Measurements from ENCODE around the gene ALDH1A1.

DNA sequence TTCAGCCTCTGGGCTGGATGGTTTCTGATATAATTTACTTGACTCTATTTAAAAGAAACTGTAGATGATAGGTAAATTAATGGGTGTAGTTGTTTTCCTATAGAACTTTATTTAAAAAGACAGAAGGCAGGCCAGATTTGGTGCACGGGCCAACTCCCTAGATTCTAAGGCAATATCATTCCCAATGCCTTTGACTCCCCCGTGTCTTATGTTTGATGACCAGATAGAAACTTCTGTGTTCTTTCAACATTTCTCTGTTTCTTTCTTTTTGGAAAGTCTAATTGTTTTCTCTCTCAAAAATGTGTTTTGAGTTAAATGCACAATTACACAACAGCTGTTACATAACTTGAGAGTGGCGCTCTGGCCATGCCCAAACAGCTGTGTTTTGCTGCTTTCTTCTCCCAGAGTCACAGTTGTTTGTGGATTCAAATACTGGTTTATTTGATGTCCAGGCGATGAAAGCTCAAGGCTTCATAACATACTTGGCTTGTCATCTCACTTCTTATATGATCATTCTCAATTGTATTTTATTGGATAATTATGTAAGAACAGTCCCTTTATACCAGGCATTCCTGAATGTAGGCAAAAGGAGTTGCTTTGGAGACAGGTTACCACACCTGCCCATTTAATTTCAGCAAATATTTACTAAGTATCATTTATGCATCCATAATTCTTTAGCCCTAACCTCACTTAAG lies 1.7 kb upstream of the ALDH1A1 start:
- TF ChIP-seq, protein P1, sequence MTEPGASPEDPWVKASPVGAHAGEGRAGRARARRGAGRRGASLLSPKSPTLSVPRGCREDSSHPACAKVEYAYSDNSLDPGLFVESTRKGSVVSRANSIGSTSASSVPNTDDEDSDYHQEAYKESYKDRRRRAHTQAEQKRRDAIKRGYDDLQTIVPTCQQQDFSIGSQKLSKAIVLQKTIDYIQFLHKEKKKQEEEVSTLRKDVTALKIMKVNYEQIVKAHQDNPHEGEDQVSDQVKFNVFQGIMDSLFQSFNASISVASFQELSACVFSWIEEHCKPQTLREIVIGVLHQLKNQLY (CRISPR knock-in tag; conservative IDR thresholded peaks at IDR 0.05): no peak
- TF ChIP-seq NFIX (CRISPR knock-in tag; IDR thresholded peaks at IDR 0.05; ENCODE audit: low read depth): no peak
- TF ChIP-seq, protein P2, sequence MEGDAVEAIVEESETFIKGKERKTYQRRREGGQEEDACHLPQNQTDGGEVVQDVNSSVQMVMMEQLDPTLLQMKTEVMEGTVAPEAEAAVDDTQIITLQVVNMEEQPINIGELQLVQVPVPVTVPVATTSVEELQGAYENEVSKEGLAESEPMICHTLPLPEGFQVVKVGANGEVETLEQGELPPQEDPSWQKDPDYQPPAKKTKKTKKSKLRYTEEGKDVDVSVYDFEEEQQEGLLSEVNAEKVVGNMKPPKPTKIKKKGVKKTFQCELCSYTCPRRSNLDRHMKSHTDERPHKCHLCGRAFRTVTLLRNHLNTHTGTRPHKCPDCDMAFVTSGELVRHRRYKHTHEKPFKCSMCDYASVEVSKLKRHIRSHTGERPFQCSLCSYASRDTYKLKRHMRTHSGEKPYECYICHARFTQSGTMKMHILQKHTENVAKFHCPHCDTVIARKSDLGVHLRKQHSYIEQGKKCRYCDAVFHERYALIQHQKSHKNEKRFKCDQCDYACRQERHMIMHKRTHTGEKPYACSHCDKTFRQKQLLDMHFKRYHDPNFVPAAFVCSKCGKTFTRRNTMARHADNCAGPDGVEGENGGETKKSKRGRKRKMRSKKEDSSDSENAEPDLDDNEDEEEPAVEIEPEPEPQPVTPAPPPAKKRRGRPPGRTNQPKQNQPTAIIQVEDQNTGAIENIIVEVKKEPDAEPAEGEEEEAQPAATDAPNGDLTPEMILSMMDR (IDR thresholded peaks at IDR 0.05 in 2 of 3, conservative IDR thresholded peaks at IDR 0.05 in 1 of 3; ENCODE audit: insufficient read depth in 2 of 3, low read depth in 1 of 3, low read length in 3 of 3): no peak
- TF ChIP-seq, protein P3, sequence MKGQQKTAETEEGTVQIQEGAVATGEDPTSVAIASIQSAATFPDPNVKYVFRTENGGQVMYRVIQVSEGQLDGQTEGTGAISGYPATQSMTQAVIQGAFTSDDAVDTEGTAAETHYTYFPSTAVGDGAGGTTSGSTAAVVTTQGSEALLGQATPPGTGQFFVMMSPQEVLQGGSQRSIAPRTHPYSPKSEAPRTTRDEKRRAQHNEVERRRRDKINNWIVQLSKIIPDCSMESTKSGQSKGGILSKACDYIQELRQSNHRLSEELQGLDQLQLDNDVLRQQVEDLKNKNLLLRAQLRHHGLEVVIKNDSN (CRISPR knock-in tag; IDR thresholded peaks at IDR 0.05): no peak
- TF ChIP-seq ZNF121 (CRISPR knock-in tag; conservative IDR thresholded peaks at IDR 0.05): no peak
- TF ChIP-seq TAF1 (IDR thresholded peaks at IDR 0.05; ENCODE audit: control insufficient read depth, extremely low read depth, insufficient read depth, low read length, severe bottlenecking): no peak
- TF ChIP-seq ZNF584 (CRISPR knock-in tag; IDR thresholded peaks at IDR 0.05; ENCODE audit: low read depth): no peak
- no peak for TF ChIP-seq CREM (IDR thresholded peaks at IDR 0.05; ENCODE audit: low read depth)
- TF ChIP-seq NEUROD1 (IDR thresholded peaks at IDR 0.05; ENCODE audit: borderline replicate concordance, low read depth, low read length, partially characterized antibody): no peak
